Right atrium auricular region (tissue), 2 donors: Measurements from ENCODE around the gene BNIP2. TPM values are rescaled to one million over a fixed set of nuclear protein-coding genes. Genes with fewer than 3 reads are reported as not detected.

Experiments
- DNase-seq: peaks from one replicate; pipeline ENCODE4 v3.0.0-alpha.2; 2019; ENCODE audit warnings: low spot score
- H3K27ac ChIP-seq, 2 donors: fragments of 200-600 bp; sonication (generic); 1 replicate in 1 of 2; 2 replicates in 1 of 2; pipeline ENCODE4 v1.5.1; 2016 to 2019
- H3K27me3 ChIP-seq, 2 donors: fragments of 200-600 bp; sonication (generic); one replicate each; pipeline versions ENCODE4 v1.5.1 to v1.6.0; 2017 to 2019
- H3K36me3 ChIP-seq: fragments of 200-600 bp; sonication (generic); one replicate; pipeline ENCODE4 v1.5.1; 2016
- H3K4me1 ChIP-seq, 2 donors: fragments of 200-600 bp; sonication (generic); one replicate each; pipeline versions ENCODE4 v1.5.1 to v1.6.0; 2017 to 2019
- H3K4me3 ChIP-seq, 2 donors: fragments of 200-600 bp; sonication (generic); 1 replicate in 1 of 2; 2 replicates in 1 of 2; pipeline ENCODE4 v1.5.1; 2017 to 2019; ENCODE audit warnings: mild to moderate bottlenecking in 1 of 2, moderate library complexity in 1 of 2
- H3K9me3 ChIP-seq, 2 donors: fragments of 200-600 bp; sonication (generic); one replicate each; pipeline ENCODE4 v1.5.1; 2019
- CTCF ChIP-seq, 2 donors: fragments of 200-600 bp; sonication (generic); IDR thresholded peaks; one replicate each; pipeline ENCODE4 v1.5.1; 2019; ENCODE audit warnings: antibody characterized with exemption in 2 of 2
- total RNA-seq, 2 donors: library from RNA; depleted of rRNA; stranded (reverse); fragments of >200 nt; gene quantifications; one replicate each; pipeline ENCODE4 v1.1.0, GENCODE V29; 2016

BNIP2 gene
- 100 to 1,000 TPM in 1 of 2 donors, 10 to 100 TPM in 1; 93.7 to 148 TPM for total RNA-seq

- peak; percentile 99 for DNase-seq
- Histone ChIP-seq H3K27me3 (no peaks in the 10 kb centered on the region), H3K4me1 (peaks cover 0 to 44% of the 10 kb centered on the region in 2 donors), H3K9me3 (no peaks in the 10 kb centered on the region), H3K27ac (peak within 1 kb of the TSS; percentile 97 to 98), H3K4me3 (peak within 1 kb of the TSS; percentile 95 to 97), H3K36me3 (no peaks in the 10 kb centered on the region)
- no peak for TF ChIP-seq CTCF (IDR thresholded peaks at IDR 0.05)
Observed at GRCh38 chr15:59688782-59689625, at the start of gene BNIP2. Gene BNIP2 (minus strand): TSS chr15:59689320. CDS start chr15:59682457, 6,863 bp downstream.

GRCh38 chr15:59738676-59739075 lies 49.6 kb upstream of the BNIP2 start:
- no peak for DNase-seq
- H3K27ac ChIP-seq = no peak overlapping the region
- H3K9me3 ChIP-seq = peaks cover 0 to 1% of the 10 kb centered on the region in 2 donors
- H3K27me3 ChIP-seq = no peaks in the 10 kb centered on the region
- H3K36me3 ChIP-seq = no peaks in the 10 kb centered on the region
- H3K4me3 ChIP-seq = no peak overlapping the region
- no peak for TF ChIP-seq CTCF (IDR thresholded peaks at IDR 0.05)
- H3K4me1 ChIP-seq = no peaks in the 10 kb centered on the region

GRCh38 chr15:59736181-59736580 lies 47.1 kb upstream of the BNIP2 start:
- no peak overlapping the region for H3K4me3 ChIP-seq
- no peaks in the 10 kb centered on the region for H3K4me1 ChIP-seq
- H3K27ac ChIP-seq = no peak overlapping the region
- TF ChIP-seq CTCF (IDR thresholded peaks at IDR 0.05) = no peak
- no peaks in the 10 kb centered on the region for H3K27me3 ChIP-seq
- no peaks in the 10 kb centered on the region for H3K9me3 ChIP-seq
- no peaks in the 10 kb centered on the region for H3K36me3 ChIP-seq
- DNase-seq = no peak

GRCh38 chr15:59725151-59725486 lies 36.0 kb upstream of the BNIP2 start:
- H3K36me3 ChIP-seq = no peaks in the 10 kb centered on the region
- H3K27me3 ChIP-seq = no peaks in the 10 kb centered on the region
- H3K4me1 ChIP-seq = no peaks in the 10 kb centered on the region
- H3K27ac ChIP-seq = no peak overlapping the region
- H3K9me3 ChIP-seq = no peaks in the 10 kb centered on the region
- H3K4me3 ChIP-seq = no peak overlapping the region
- no peak for TF ChIP-seq CTCF (IDR thresholded peaks at IDR 0.05)
- DNase-seq = no peak

GRCh38 chr15:59723687-59724346 lies 34.7 kb upstream of the BNIP2 start:
- TF ChIP-seq CTCF (IDR thresholded peaks at IDR 0.05) = no peak
- Histone ChIP-seq H3K4me3 (no peak overlapping the region), H3K36me3 (no peaks in the 10 kb centered on the region), H3K27me3 (no peaks in the 10 kb centered on the region), H3K4me1 (no peaks in the 10 kb centered on the region), H3K27ac (no peak overlapping the region), H3K9me3 (no peaks in the 10 kb centered on the region)
- DNase-seq = no peak
